Glutamatergic neuron (in vitro differentiated cells): ENCODE results near the gene TRIM59. TPM values are rescaled to one million over a fixed set of nuclear protein-coding genes. Genes with fewer than 3 reads are reported as not detected.
A peak's percentile ranks its signal among the peaks of the same experiment; 100 is the strongest.

Source experiments
- DNase-seq: peaks from one replicate; pipeline ENCODE4 v3.0.0; 2022
- H3K27ac Mint-ChIP-seq: one replicate; pipeline ENCODE4 v1.8.0; 2020; ENCODE audit warnings: mild to moderate bottlenecking, mixed read lengths, inconsistent platforms; ENCODE audit not compliant: unreplicated experiment
- H3K27me3 Mint-ChIP-seq: one replicate; pipeline ENCODE4 v1.8.0; 2020; ENCODE audit warnings: mild to moderate bottlenecking, moderate library complexity, mixed read lengths, inconsistent platforms; ENCODE audit not compliant: unreplicated experiment
- H3K36me3 Mint-ChIP-seq: one replicate; pipeline ENCODE4 v1.8.0; 2020; ENCODE audit warnings: mild to moderate bottlenecking, mixed read lengths, inconsistent platforms; ENCODE audit not compliant: unreplicated experiment
- H3K4me1 Mint-ChIP-seq: one replicate; pipeline ENCODE4 v1.8.0; 2020; ENCODE audit warnings: mild to moderate bottlenecking, low read depth, mixed read lengths, inconsistent platforms; ENCODE audit not compliant: unreplicated experiment
- H3K4me3 Mint-ChIP-seq: one replicate; pipeline ENCODE4 v1.8.0; 2020; ENCODE audit warnings: mild to moderate bottlenecking, mixed read lengths, inconsistent platforms; ENCODE audit not compliant: unreplicated experiment
- H3K9me3 Mint-ChIP-seq: one replicate; pipeline ENCODE4 v1.8.0; 2020; ENCODE audit warnings: mild to moderate bottlenecking, moderate library complexity, mixed read lengths, inconsistent platforms; ENCODE audit not compliant: unreplicated experiment
- total RNA-seq: library from RNA; stranded (reverse); fragmentation: NEBNext Ultra II Directional; extraction: Animal tissue kit (Norgen Biotek cat#: 25700); gene quantifications from one replicate; pipeline ENCODE4 v1.2.1, GENCODE V29; 2021; ENCODE audit not compliant: unreplicated experiment
- TF ChIP-seq, protein P1 (sequence below): fragments of 200-600 bp; sonication (generic); IDR thresholded peaks from one replicate; pipeline ENCODE4 v1.5.0; 2021; ENCODE audit not compliant: partially characterized antibody, unreplicated experiment

Gene TRIM59
- total RNA-seq, 1 donor from 2014 or later: 10.1 TPM

DNA sequence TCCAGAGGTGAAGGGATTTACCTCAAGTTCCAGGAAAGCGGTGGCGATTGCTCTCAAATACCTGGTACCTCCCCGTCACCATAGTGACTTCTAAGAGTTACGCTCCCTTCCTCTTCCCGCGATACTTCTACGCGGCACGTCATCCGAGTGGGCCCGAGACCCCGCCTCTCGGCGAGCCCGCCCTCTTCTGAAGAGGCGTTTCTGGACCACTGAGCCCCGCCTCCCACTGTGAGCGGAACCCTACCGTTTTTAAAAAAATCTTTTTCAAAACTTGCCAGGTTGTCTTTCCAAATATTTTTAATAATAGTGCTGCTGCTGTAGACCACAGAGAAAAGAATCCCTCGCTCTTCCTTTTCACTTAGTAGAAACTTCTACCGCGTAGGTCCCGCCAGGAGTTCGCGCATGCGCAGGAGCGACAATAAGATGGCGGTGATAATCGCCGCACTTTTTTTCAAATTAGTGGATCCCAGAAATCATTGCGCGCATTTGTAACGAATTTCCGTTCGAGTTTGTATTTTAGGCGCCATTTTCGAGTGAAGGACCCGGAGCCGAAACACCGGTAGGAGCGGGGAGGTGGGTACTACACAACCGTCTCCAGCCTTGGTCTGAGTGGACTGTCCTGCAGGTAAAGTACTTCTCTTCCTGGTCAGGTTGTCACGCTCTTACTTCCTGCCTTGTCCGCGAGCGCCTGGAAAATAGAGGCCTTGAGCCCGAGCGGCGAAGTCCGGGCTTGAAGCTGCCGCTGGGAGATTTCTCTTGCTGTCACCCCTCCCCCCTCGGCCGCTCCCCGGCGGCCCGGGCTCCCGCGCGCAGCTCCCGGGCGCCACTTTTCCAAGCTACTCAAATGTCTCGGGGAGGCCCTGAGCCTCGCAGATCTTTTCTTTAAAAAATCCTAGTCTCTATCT lies 50.2 kb downstream of the TRIM59 start, which contains the start of the genes IFT80 and SMC4:
Gene IFT80, minus strand, starts transcription at position 101 of the 905 bp plus-strand sequence. CDS start 14,625 bp downstream, outside the sequence.
Gene SMC4, plus strand, starts transcription at position 526 of the 905 bp plus-strand sequence. CDS start 1,177 bp downstream, outside the sequence.
- H3K36me3 Mint-ChIP-seq: no peaks in the 10 kb centered on the region
- peak; percentile 95 for DNase-seq
- TF ChIP-seq, protein P1, sequence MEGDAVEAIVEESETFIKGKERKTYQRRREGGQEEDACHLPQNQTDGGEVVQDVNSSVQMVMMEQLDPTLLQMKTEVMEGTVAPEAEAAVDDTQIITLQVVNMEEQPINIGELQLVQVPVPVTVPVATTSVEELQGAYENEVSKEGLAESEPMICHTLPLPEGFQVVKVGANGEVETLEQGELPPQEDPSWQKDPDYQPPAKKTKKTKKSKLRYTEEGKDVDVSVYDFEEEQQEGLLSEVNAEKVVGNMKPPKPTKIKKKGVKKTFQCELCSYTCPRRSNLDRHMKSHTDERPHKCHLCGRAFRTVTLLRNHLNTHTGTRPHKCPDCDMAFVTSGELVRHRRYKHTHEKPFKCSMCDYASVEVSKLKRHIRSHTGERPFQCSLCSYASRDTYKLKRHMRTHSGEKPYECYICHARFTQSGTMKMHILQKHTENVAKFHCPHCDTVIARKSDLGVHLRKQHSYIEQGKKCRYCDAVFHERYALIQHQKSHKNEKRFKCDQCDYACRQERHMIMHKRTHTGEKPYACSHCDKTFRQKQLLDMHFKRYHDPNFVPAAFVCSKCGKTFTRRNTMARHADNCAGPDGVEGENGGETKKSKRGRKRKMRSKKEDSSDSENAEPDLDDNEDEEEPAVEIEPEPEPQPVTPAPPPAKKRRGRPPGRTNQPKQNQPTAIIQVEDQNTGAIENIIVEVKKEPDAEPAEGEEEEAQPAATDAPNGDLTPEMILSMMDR: no peak
- peaks cover 16% of the 10 kb centered on the region for H3K4me1 Mint-ChIP-seq
- peaks cover 14% of the 10 kb centered on the region for H3K9me3 Mint-ChIP-seq
- H3K27me3 Mint-ChIP-seq: peaks cover 5% of the 10 kb centered on the region
- H3K4me3 Mint-ChIP-seq: peak within 1 kb of the TSS; percentile 98
- H3K27ac Mint-ChIP-seq: peak within 1 kb of the TSS; percentile 86

DNA sequence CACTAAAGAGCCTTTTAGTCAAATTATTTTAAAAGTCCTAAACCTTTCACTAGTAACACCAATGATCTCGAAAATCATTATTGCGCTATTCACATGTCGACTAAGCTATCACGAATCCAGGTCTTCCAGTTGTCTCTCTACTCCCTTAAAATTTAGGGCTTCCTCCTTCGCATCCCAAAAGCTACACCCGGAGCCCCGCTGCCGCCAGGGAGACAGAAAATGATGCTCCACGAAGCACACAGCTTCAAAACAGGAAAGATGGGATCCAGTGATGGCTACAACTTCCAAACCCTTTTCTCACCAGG lies 50.8 kb downstream of the TRIM59 start:
- H3K4me1 Mint-ChIP-seq: peaks cover 16% of the 10 kb centered on the region
- DNase-seq: no peak
- no peaks in the 10 kb centered on the region for H3K36me3 Mint-ChIP-seq
- TF ChIP-seq, protein P1: no peak
- peaks cover 14% of the 10 kb centered on the region for H3K9me3 Mint-ChIP-seq
- peak overlapping the region; percentile 86 for H3K27ac Mint-ChIP-seq
- H3K27me3 Mint-ChIP-seq: peaks cover 5% of the 10 kb centered on the region
- peak overlapping the region; percentile 98 for H3K4me3 Mint-ChIP-seq

DNA sequence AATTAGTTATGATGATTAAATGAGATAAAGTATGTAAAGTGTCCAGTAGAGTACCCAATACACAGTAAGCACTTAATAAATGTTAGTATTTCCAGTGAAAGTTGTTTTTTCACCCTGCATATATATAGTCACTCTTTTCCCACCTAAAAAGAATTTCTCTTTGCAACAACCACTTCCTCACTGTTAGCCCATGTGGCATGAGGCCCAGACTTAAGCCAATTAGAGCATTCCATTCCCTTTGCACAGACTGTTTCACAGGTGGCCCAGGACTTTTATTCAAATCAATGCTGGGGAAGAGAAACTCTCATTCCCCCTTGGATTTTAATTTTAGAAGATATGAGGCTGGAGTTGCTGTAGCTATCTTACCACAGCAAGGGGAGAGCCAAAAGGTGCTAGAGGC lies 54.3 kb downstream of the TRIM59 start:
- H3K9me3 Mint-ChIP-seq: peaks cover 8% of the 10 kb centered on the region
- H3K27me3 Mint-ChIP-seq: peaks cover 5% of the 10 kb centered on the region
- no peak for DNase-seq
- peaks cover 5% of the 10 kb centered on the region for H3K4me1 Mint-ChIP-seq
- H3K27ac Mint-ChIP-seq: no peak overlapping the region
- H3K36me3 Mint-ChIP-seq: no peaks in the 10 kb centered on the region
- H3K4me3 Mint-ChIP-seq: no peak overlapping the region
- TF ChIP-seq, protein P1: no peak

GRCh38 chr3:160394009-160394392 lies 55.6 kb downstream of the TRIM59 start:
- no peak overlapping the region for H3K27ac Mint-ChIP-seq
- peaks cover under 1% of the 10 kb centered on the region for H3K27me3 Mint-ChIP-seq
- no peaks in the 10 kb centered on the region for H3K36me3 Mint-ChIP-seq
- TF ChIP-seq, protein P1: no peak
- no peak for DNase-seq
- H3K9me3 Mint-ChIP-seq: peaks cover 1% of the 10 kb centered on the region
- no peak overlapping the region for H3K4me3 Mint-ChIP-seq
- peaks cover 5% of the 10 kb centered on the region for H3K4me1 Mint-ChIP-seq
